Measurements from ENCODE around the gene TATDN2.

- TF ChIP-seq POLR2A (IDR thresholded peaks at IDR 0.05; ENCODE audit: low read length) (no peak), GATA1 (IDR thresholded peaks at IDR 0.05; ENCODE audit: low read depth, low read length) (no peak)
These were observed 81.3 kb downstream of the TATDN2 start for GRCh38 chr3:10329495-10330015.
